ENCODE data around the gene FANCG. TPM values are rescaled to one million over a fixed set of nuclear protein-coding genes. Genes with fewer than 3 reads are reported as not detected.

The FANCG gene
- total and polyA plus RNA-seq, 4 experiments from 2014 or later: 2.9 to 27.9 (median 18.2) TPM

DNA sequence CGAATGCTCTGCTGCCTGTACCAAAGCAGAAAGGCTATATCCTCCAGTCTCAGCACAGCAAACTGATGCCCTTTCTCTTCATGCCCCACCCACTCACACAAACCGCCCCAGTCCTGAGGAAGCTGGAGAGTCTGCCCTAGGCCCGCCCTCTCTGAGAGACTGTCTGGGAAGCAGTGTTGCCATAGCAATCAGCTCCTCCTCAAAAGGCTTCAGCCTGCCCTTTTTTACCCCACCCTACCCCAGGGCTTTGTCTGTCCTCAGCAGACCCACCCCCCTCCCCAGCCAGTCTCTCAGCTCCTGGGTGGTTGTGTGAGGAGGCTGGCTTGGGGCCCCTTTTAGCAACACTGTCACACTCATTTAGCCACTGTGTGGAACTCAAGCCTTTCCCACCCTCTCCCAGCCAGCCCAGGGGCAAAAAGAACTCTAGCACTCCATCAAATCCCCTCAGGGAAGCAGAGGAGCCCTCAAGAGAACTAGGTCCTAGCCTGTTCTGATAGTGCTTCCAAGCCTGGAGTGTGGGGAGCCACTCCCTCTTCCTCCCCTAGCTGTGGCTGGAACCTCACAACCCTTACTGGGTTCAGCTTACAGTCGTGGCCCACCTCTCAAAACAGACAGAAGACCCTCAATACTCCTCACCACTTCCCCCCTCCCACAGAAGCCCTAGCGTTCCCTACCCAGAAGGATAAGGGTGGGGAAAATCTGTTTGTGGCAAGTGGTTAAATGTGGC is 34.5 kb upstream of the FANCG start:
- Histone ChIP-seq H3K27me3 (ENCODE audit: insufficient read depth, low read length) (no peaks in the 10 kb centered on the region), H3K4me1 (ENCODE audit: insufficient read depth, low read length) (peaks cover 61% of the 10 kb centered on the region), H3K4me3 (ENCODE audit: low read length in 2 of 2) (peak overlapping the region; percentile 86 to 88), H3K27ac (ENCODE audit: low read depth, low read length) (peak overlapping the region; percentile 68), H3K36me3 (ENCODE audit: insufficient read depth, low read length) (no peaks in the 10 kb centered on the region), H3K9me3 (ENCODE audit: control insufficient read depth in 1 of 2, low read length in 2 of 2) (no peaks in the 10 kb centered on the region)
- H3K27ac Mint-ChIP-seq: peak overlapping the region; percentile 92 to 99 (median 96)
- H3K9me3 Mint-ChIP-seq: no peaks in the 10 kb centered on the region
- H3K4me1 Mint-ChIP-seq: peaks cover 46 to 71% (median 51%) of the 10 kb centered on the region in 4 donors
- H3K4me3 Mint-ChIP-seq: peak overlapping the region; percentile 89 to 95 (median 93)
- intact Hi-C loops (cut with micrococcal nuclease): loop anchor here (5.0 kb wide), 2 partner anchors 543 to 633 kb away; partner anchors contain the start of genes CCDC107, GBA2, RGP1 and RMRP
- CTCF ChIA-PET (ENCODE audit: partially characterized antibody): interaction anchor here (0.6 to 2.2 kb wide), 6 partner anchors 9 to 215 kb away, joined by 3 to 10 read pairs (median 4); partner anchors contain the start of genes FANCG and PIGO
- H3K27me3 Mint-ChIP-seq: no peaks in the 10 kb centered on the region
- POLR2A ChIA-PET (ENCODE audit: partially characterized antibody): interaction anchor here (0.7 to 3.6 kb wide), 7 partner anchors 10 to 618 kb away, joined by 3 to 46 read pairs (median 3); partner anchors contain the start of genes CREB3, PIGO, STOML2 and VCP
- peak; percentile 54 to 87 (median 67) for DNase-seq
- H3K36me3 Mint-ChIP-seq: peaks cover 0 to 4% of the 10 kb centered on the region in 2 donors

DNA sequence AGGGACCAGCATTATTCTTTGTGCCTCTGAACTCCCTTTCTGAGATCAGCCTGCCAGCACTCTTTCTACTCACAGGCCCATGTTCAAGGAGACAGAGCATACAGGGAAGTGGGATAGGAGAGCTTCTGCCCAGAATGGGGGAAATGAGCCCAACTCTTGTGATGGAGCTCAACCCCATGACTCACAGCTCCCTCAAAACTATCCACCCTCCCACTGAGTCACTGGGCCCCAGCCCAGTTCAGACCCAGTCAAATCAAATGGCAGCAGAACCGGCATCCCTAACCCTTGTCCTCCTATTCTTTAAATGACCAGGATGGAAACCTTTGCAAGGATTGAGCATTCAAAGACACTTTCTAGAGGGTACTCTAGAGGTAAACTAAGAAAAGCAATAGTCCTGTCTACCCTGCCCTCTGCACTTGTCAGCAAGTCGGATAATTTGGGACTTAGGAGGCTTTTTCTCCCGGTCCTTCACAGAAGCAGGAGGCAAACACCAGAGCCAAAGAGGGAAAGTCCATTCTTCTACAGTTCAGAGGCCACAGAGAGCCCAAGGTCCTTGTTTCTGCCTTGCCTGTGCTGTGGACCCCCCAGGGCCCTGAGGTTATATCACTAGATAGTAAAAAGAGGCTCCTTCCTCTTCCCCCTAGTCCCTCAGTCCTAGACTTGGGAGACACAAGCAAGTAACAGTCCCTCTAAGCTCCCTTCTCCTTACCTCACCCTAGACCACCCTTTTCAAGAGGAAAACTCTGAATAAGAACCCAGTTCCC is 32.7 kb upstream of the FANCG start:
- peak overlapping the region in 7 of 8 donors; percentile 75 to 94 (median 81) for H3K4me3 Mint-ChIP-seq
- intact Hi-C loops (cut with micrococcal nuclease): loop anchor here (5.0 kb wide), 2 partner anchors 545 to 635 kb away; partner anchors contain the start of genes CCDC107, GBA2, RGP1 and RMRP
- peak overlapping the region; percentile 83 to 96 (median 91) for H3K27ac Mint-ChIP-seq
- Histone ChIP-seq H3K27ac (ENCODE audit: low read depth, low read length) (peak overlapping the region; percentile 58), H3K27me3 (ENCODE audit: insufficient read depth, low read length) (no peaks in the 10 kb centered on the region), H3K4me3 (ENCODE audit: low read length in 2 of 2) (peak overlapping the region; percentile 47 to 54), H3K4me1 (ENCODE audit: insufficient read depth, low read length) (peaks cover 61% of the 10 kb centered on the region), H3K36me3 (ENCODE audit: insufficient read depth, low read length) (peaks cover 7% of the 10 kb centered on the region), H3K9me3 (ENCODE audit: control insufficient read depth in 1 of 2, low read length in 2 of 2) (no peaks in the 10 kb centered on the region)
- no peak for DNase-seq
- H3K27me3 Mint-ChIP-seq: no peaks in the 10 kb centered on the region
- peaks cover 46 to 71% (median 53%) of the 10 kb centered on the region in 4 donors for H3K4me1 Mint-ChIP-seq
- H3K36me3 Mint-ChIP-seq: peaks cover 0 to 4% of the 10 kb centered on the region in 2 donors
- ChIA-PET POLR2A (ENCODE audit: partially characterized antibody) (interaction anchor here (1.0 to 3.4 kb wide), 6 partner anchors 11 to 537 kb away, joined by 3 to 38 read pairs (median 18); partner anchors contain the start of genes FANCG, PIGO, STOML2 and VCP), CTCF (ENCODE audit: partially characterized antibody) (interaction anchor here (1.0 to 2.7 kb wide), 3 partner anchors 9 to 40 kb away, joined by 5 to 18 read pairs (median 5); partner anchors contain the start of genes PIGO, STOML2 and VCP)
- no peaks in the 10 kb centered on the region for H3K9me3 Mint-ChIP-seq

DNA sequence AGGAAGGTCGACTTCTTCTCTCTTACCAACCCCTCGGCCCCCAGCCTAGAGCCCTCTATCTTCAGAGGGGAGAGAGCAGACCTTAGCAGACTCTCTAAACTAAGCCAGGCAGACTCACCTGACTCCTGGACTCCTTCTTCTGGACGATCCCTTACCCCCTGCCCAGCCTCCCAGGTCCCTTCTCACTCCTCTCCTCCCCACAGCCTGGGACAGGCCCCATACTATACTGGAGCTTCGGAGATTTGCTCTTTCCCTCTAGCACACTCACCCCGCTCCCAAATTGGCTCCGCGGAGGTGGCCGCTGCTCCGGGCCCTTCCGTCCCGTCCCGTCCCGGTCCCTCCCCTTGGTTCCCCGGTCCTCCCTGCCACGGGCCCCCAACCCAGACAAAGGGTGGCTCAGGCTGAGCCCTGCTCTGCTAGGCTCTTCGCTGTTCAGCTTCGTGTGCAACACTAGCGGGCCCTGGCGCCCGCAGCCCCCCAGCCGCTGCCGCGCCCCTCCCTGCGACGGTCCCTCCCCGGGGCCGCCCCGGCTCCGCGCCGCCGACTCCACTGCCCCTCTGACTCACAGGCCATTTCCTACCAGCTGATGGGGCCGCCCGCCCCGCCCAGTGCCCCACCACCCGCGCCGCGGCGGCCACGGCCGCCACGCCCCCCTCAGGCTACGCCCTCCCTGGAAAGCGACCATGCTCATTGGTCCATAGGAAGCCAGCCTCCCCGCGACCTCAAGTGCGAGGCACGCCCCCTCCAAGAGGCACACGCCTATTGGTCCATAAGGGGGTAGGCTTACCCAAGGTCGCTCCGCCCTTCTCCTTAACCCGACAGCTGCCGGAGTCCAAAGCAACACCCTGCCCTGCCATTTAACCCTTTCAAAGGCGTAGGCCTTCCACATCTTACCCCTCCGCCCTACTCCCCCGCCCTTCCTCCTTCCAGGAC is 31.5 kb upstream of the FANCG start:
- intact Hi-C loops (cut with micrococcal nuclease): loop anchor here (1.0 to 5.0 kb wide), 7 partner anchors 8 to 636 kb away; partner anchors contain the start of genes CCDC107, DNAJB5, GBA2 and RGP1
- ChIA-PET CTCF (ENCODE audit: partially characterized antibody) (interaction anchor here (0.6 to 2.7 kb wide), 3 partner anchors 8 to 31 kb away, joined by 3 to 18 read pairs (median 5); partner anchors contain the start of genes FANCG, PIGO and STOML2), POLR2A (ENCODE audit: partially characterized antibody) (interaction anchor here (1.0 to 3.4 kb wide), 9 partner anchors 10 to 621 kb away, joined by 3 to 38 read pairs (median 5); partner anchors contain the start of genes CREB3, FANCG, PIGO and STOML2)
- Mint-ChIP-seq H3K4me1 (peaks cover 41 to 63% (median 47%) of the 10 kb centered on the region in 4 donors), H3K36me3 (peaks cover 0 to 3% of the 10 kb centered on the region in 2 donors), H3K27ac (peak overlapping the region; percentile 88 to 96 (median 91)), H3K4me3 (peak overlapping the region; percentile 67 to 94 (median 81)), H3K9me3 (no peaks in the 10 kb centered on the region), H3K27me3 (no peaks in the 10 kb centered on the region)
- Histone ChIP-seq H3K9me3 (ENCODE audit: control insufficient read depth in 1 of 2, low read length in 2 of 2) (no peaks in the 10 kb centered on the region), H3K27me3 (ENCODE audit: insufficient read depth, low read length) (no peaks in the 10 kb centered on the region), H3K4me1 (ENCODE audit: insufficient read depth, low read length) (peaks cover 52% of the 10 kb centered on the region), H3K27ac (ENCODE audit: low read depth, low read length) (peak overlapping the region; percentile 82), H3K36me3 (ENCODE audit: insufficient read depth, low read length) (peaks cover 14% of the 10 kb centered on the region), H3K4me3 (ENCODE audit: low read length in 2 of 2) (peak overlapping the region; percentile 47 to 54)
- peak; percentile 91 to 98 (median 94) for DNase-seq

DNA sequence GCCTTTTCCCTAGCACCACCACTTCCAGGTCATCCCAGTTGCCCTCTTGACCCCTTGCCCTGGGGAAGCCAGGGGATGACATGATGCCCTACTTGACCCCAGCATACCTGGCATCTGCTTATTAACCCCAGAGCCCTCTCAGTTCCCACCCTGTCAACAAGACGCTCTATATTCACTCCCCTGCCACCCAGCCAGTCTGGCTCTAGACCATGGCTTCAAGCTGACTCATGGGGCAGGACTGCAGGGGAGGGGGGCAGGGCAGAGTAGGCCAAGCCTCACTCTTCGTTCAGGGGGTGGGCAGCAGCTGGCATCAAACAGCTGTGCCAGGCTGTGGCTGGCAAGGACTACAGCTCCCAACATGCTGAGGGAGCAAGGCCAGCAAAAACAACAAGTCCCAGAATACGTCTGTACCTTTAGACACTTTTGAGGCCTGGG is 30.6 kb upstream of the FANCG start:
- Mint-ChIP-seq H3K27ac (peak overlapping the region in 6 of 7 donors; percentile 22 to 95 (median 90)), H3K36me3 (peaks cover 5 to 11% of the 10 kb centered on the region in 2 donors), H3K27me3 (no peaks in the 10 kb centered on the region), H3K4me3 (peak overlapping the region in 6 of 8 donors; percentile 22 to 94 (median 80)), H3K4me1 (peaks cover 38 to 53% (median 43%) of the 10 kb centered on the region in 4 donors), H3K9me3 (no peaks in the 10 kb centered on the region)
- peaks cover 50% of the 10 kb centered on the region for H3K4me1 ChIP-seq (ENCODE audit: insufficient read depth, low read length)
- ChIA-PET CTCF (ENCODE audit: partially characterized antibody) (interaction anchor here (2.7 kb wide), 1 partner anchor 14 kb away, joined by 18 read pairs; the partner anchor contains the start of gene PIGO), POLR2A (ENCODE audit: partially characterized antibody) (interaction anchor here (1.0 to 3.4 kb wide), 8 partner anchors 9 to 622 kb away, joined by 3 to 38 read pairs (median 10); partner anchors contain the start of genes CREB3, FANCG, PIGO and STOML2)
- H3K9me3 ChIP-seq (ENCODE audit: control insufficient read depth in 1 of 2, low read length in 2 of 2): no peaks in the 10 kb centered on the region
- H3K27me3 ChIP-seq (ENCODE audit: insufficient read depth, low read length): no peaks in the 10 kb centered on the region
- intact Hi-C loops (cut with micrococcal nuclease): loop anchor here (5.0 kb wide), 2 partner anchors 547 to 637 kb away; partner anchors contain the start of genes CCDC107, GBA2, RGP1 and RMRP
- no peak overlapping the region for H3K4me3 ChIP-seq (ENCODE audit: low read length in 2 of 2)
- no peak for DNase-seq
- H3K36me3 ChIP-seq (ENCODE audit: insufficient read depth, low read length): peaks cover 18% of the 10 kb centered on the region
- H3K27ac ChIP-seq (ENCODE audit: low read depth, low read length): peak overlapping the region; percentile 82

DNA sequence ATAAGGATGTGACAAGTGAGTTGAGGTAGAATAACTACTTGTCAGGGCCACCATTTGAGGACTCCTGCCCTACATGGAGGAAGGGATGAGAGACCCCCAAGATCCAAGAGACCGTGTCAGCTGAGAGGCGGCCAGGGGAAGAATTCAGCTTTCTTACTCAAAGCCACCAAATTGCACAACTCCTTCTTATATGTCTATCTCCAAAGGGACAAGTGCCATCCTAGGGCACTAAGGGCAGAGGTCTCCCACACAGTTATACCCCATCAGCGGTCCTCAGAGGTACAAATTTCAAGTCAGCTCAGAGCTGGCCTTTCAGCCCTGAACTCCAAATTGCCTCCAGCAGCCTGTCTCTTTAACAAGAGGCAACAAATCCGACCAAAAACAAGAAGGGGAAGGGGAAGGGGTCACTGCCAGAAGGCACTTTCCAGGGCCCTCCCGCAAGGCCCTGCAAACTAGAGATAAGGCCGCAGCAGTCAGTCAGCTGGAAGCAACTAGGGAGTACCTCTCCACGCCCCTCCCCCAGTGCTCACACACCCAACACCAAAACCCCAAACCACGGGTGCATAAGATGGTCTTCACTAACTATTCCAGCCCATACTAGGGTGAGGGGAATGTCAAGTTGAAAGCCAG is 29.3 kb upstream of the FANCG start:
- intact Hi-C loops (cut with micrococcal nuclease): no loop called here
- no peaks in the 10 kb centered on the region for H3K27me3 Mint-ChIP-seq
- POLR2A ChIA-PET (ENCODE audit: partially characterized antibody): interaction anchor here (1.1 kb wide), 1 partner anchor 13 kb away, joined by 3 read pairs; the partner anchor contains the start of gene PIGO

More for the DNA sequence above, 29.3 kb upstream of the FANCG start:
- no peak for DNase-seq
- no peaks in the 10 kb centered on the region for H3K9me3 Mint-ChIP-seq
- CTCF ChIA-PET (ENCODE audit: partially characterized antibody): interaction anchor here (1.2 to 1.7 kb wide), 2 partner anchors 8 to 30 kb away, joined by 5 to 7 read pairs; partner anchors contain the start of gene FANCG
- Histone ChIP-seq H3K4me1 (ENCODE audit: insufficient read depth, low read length) (peaks cover 37% of the 10 kb centered on the region), H3K27me3 (ENCODE audit: insufficient read depth, low read length) (no peaks in the 10 kb centered on the region), H3K4me3 (ENCODE audit: low read length in 2 of 2) (no peak overlapping the region), H3K36me3 (ENCODE audit: insufficient read depth, low read length) (peaks cover 18% of the 10 kb centered on the region), H3K9me3 (ENCODE audit: control insufficient read depth in 1 of 2, low read length in 2 of 2) (no peaks in the 10 kb centered on the region), H3K27ac (ENCODE audit: low read depth, low read length) (no peak overlapping the region)
- peaks cover 8 to 13% of the 10 kb centered on the region in 2 donors for H3K36me3 Mint-ChIP-seq
- H3K4me1 Mint-ChIP-seq: peaks cover 28 to 40% (median 32%) of the 10 kb centered on the region in 4 donors
- peak overlapping the region in 1 of 8 donors; percentile 35 for H3K4me3 Mint-ChIP-seq
- H3K27ac Mint-ChIP-seq: peak overlapping the region in 2 of 7 donors; percentile 18 to 53

All from CD4-positive, alpha-beta memory T cell (primary cell).